Nephron (organoid): ENCODE results near the gene PLA2G1B.
"Not testable (repeated sequence)": the region's sequence is repeated elsewhere in the genome, so short reads cannot be mapped to it uniquely, and the experiment has no call there.

ENCODE experiments used
- H3K27ac Mint-ChIP-seq, 3 experiments: 2 replicates each; pipeline ENCODE4 v1.8.0; 2020; ENCODE audit warnings: mixed read lengths in 3 of 3, mild to moderate bottlenecking in 2 of 3, moderate library complexity in 1 of 3
- H3K27me3 Mint-ChIP-seq: 2 replicates; pipeline ENCODE4 v1.8.0; 2021; ENCODE audit warnings: low read depth, mild to moderate bottlenecking, moderate library complexity, mixed read lengths
- H3K36me3 Mint-ChIP-seq: 2 replicates; pipeline ENCODE4 v1.8.0; 2020; ENCODE audit warnings: low read depth, mixed read lengths
- H3K4me1 Mint-ChIP-seq: 2 replicates; pipeline ENCODE4 v1.8.0; 2020; ENCODE audit warnings: mixed read lengths
- H3K4me3 Mint-ChIP-seq, 3 experiments: 2 replicates each; pipeline ENCODE4 v1.8.0; 2020; ENCODE audit warnings: mild to moderate bottlenecking in 3 of 3, mixed read lengths in 3 of 3, moderate library complexity in 2 of 3
- H3K9me3 Mint-ChIP-seq: 2 replicates; pipeline ENCODE4 v1.8.0; 2020; ENCODE audit warnings: mixed read lengths
- CTCF ChIP-seq, 3 experiments: fragments of 200-600 bp; sonication (generic); IDR thresholded peaks; one replicate each; pipeline ENCODE4 v1.5.0; 2021; ENCODE audit warnings: antibody characterized with exemption in 3 of 3; ENCODE audit not compliant: unreplicated experiment in 3 of 3

PLA2G1B gene

GRCh38 chr12:120342175-120343038 is 14.8 kb upstream of the PLA2G1B start:
- H3K27me3 Mint-ChIP-seq = no peaks in the 10 kb centered on the region
- peak overlapping the region in 1 of 3 experiments; percentile 44 for H3K27ac Mint-ChIP-seq
- H3K4me1 Mint-ChIP-seq = no peaks in the 10 kb centered on the region
- peaks cover 11% of the 10 kb centered on the region for H3K9me3 Mint-ChIP-seq
- TF ChIP-seq CTCF (IDR thresholded peaks at IDR 0.05; ENCODE audit: unreplicated experiment in 3 of 3) = no peak
- H3K36me3 Mint-ChIP-seq = peaks cover 32% of the 10 kb centered on the region
- no peak overlapping the region for H3K4me3 Mint-ChIP-seq

GRCh38 chr12:120339256-120339655 is 11.7 kb upstream of the PLA2G1B start:
- Mint-ChIP-seq H3K4me1 (no peaks in the 10 kb centered on the region), H3K27me3 (no peaks in the 10 kb centered on the region), H3K27ac (no peak overlapping the region), H3K9me3 (peaks cover 26% of the 10 kb centered on the region), H3K4me3 (no peak overlapping the region), H3K36me3 (peaks cover 17% of the 10 kb centered on the region)
- TF ChIP-seq CTCF (IDR thresholded peaks at IDR 0.05; ENCODE audit: unreplicated experiment in 3 of 3) = no peak

- peaks cover 15% of the 10 kb centered on the region for H3K36me3 Mint-ChIP-seq
- H3K27ac Mint-ChIP-seq = no peak overlapping the region
- H3K4me1 Mint-ChIP-seq = no peaks in the 10 kb centered on the region
- no peak overlapping the region for H3K4me3 Mint-ChIP-seq
- no peak for TF ChIP-seq CTCF (IDR thresholded peaks at IDR 0.05; ENCODE audit: unreplicated experiment in 3 of 3)
- H3K27me3 Mint-ChIP-seq = no peaks in the 10 kb centered on the region
- peaks cover 26% of the 10 kb centered on the region for H3K9me3 Mint-ChIP-seq
Observed at GRCh38 chr12:120337730-120338129, 10.2 kb upstream of the PLA2G1B start.

- H3K4me1 Mint-ChIP-seq, H3K27me3 Mint-ChIP-seq, H3K27ac Mint-ChIP-seq, H3K4me3 Mint-ChIP-seq: not testable (repeated sequence)
- Mint-ChIP-seq H3K36me3 (peaks cover 11% of the 10 kb centered on the region), H3K9me3 (peaks cover 26% of the 10 kb centered on the region)
Observed at GRCh38 chr12:120336392-120336791, 8.8 kb upstream of the PLA2G1B start.

- peak; percentile 61 to 67 (median 62) for TF ChIP-seq CTCF (IDR thresholded peaks at IDR 0.05; ENCODE audit: unreplicated experiment in 3 of 3)
- not testable (repeated sequence) for H3K36me3 Mint-ChIP-seq, H3K4me3 Mint-ChIP-seq, H3K27me3 Mint-ChIP-seq, H3K4me1 Mint-ChIP-seq
- peaks cover 26% of the 10 kb centered on the region for H3K9me3 Mint-ChIP-seq
- H3K27ac Mint-ChIP-seq = peak overlapping the region in 2 of 3 experiments; percentile 28 to 55
Observed at GRCh38 chr12:120335447-120335846, 7.9 kb upstream of the PLA2G1B start.

- H3K4me3 Mint-ChIP-seq = no peak overlapping the region
- H3K4me1 Mint-ChIP-seq = no peaks in the 10 kb centered on the region
- peaks cover 3% of the 10 kb centered on the region for H3K36me3 Mint-ChIP-seq
- TF ChIP-seq CTCF (IDR thresholded peaks at IDR 0.05; ENCODE audit: unreplicated experiment in 3 of 3) = no peak
- H3K27me3 Mint-ChIP-seq = peaks cover 9% of the 10 kb centered on the region
- no peak overlapping the region for H3K27ac Mint-ChIP-seq
- H3K9me3 Mint-ChIP-seq = peaks cover 17% of the 10 kb centered on the region
Observed at GRCh38 chr12:120332523-120332922, 4.9 kb upstream of the PLA2G1B start.
